Suprapubic skin (tissue), 4 donors: ENCODE results near the gene ALOX5AP. TPM values are rescaled to one million over a fixed set of nuclear protein-coding genes. Genes with fewer than 3 reads are reported as not detected.

Experiments
- DNase-seq, 2 donors: peaks; one replicate each; pipeline ENCODE4 v3.0.0-alpha.2; 2019; ENCODE audit warnings: low spot score in 2 of 2
- H3K27ac ChIP-seq: fragments of 200-600 bp; sonication (generic); one replicate; pipeline ENCODE4 v1.5.1; 2019
- H3K27me3 ChIP-seq: fragments of 200-600 bp; sonication (generic); one replicate; pipeline ENCODE4 v1.5.1; 2019
- H3K36me3 ChIP-seq: fragments of 200-600 bp; sonication (generic); one replicate; pipeline ENCODE4 v1.5.1; 2019
- H3K4me1 ChIP-seq: fragments of 200-600 bp; sonication (generic); one replicate; pipeline ENCODE4 v1.5.1; 2019
- H3K4me3 ChIP-seq: fragments of 200-600 bp; sonication (generic); one replicate; pipeline ENCODE4 v1.5.1; 2019; ENCODE audit warnings: mild to moderate bottlenecking
- H3K9me3 ChIP-seq: fragments of 200-600 bp; sonication (generic); one replicate; pipeline ENCODE4 v1.5.1; 2019
- EP300 ChIP-seq: sonication (generic); formaldehyde crosslinking; IDR thresholded peaks from one replicate; pipeline ENCODE4 v1.6.1; 2017; ENCODE audit warnings: antibody characterized with exemption
- POLR2A ChIP-seq, 2 donors: fragments of 450-650 bp; IDR thresholded peaks; one replicate each; pipeline ENCODE4 v1.6.1; 2017; ENCODE audit warnings: antibody characterized with exemption in 2 of 2, mild to moderate bottlenecking in 2 of 2, moderate library complexity in 2 of 2
- POLR2AphosphoS5 ChIP-seq, 3 donors: sonication (generic); formaldehyde crosslinking; IDR thresholded peaks; one replicate each; pipeline ENCODE4 v1.6.1; 2017; ENCODE audit warnings: antibody characterized with exemption in 3 of 3
- WGBS: methylation state at CpG from one replicate; pipeline ENCODE4 v1.1.5; 2018; 5-methylcytosine and 5-hydroxymethylcytosine counted together
- total RNA-seq, 4 donors: library from RNA; depleted of rRNA; stranded (reverse); fragments of >200 nt; gene quantifications; one replicate each; pipeline ENCODE4 v1.1.0, GENCODE V29; 2016
- TF ChIP-seq, protein P1 (sequence below), 2 donors: fragments of 200-600 bp in 1 of 2; fragments of 450-650 bp in 1 of 2; sonication (generic) in 1 of 2; IDR thresholded peaks; one replicate each; pipeline ENCODE4 v1.5.1; 2016 to 2019; ENCODE audit warnings: antibody characterized with exemption in 2 of 2, mild to moderate bottlenecking in 1 of 2, moderate library complexity in 1 of 2

ALOX5AP gene
- total RNA-seq, 4 donors from 2014 or later: 5.1 to 13.2 (median 6.7) TPM

DNA sequence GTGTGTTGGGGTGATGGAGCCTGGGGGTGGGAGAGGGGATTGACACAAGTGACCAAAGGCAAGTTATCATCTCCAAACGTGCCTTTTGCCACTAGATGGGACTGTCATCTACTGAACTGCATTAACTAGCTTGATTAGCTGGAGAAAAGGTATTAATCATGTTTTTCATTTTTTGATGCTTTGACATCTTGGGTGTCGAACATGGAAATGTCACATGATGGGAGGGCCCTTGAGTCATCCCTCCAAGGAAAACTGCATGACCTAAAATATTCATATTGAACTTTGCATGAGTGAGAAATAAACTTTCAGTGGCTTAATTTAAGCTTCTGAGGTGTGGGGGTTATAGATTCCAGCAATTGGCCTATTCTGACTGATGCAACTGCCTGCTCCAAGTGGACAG lies 73.3 kb downstream of the ALOX5AP start:
- Histone ChIP-seq H3K9me3 (no peaks in the 10 kb centered on the region), H3K4me3 (no peak overlapping the region), H3K36me3 (no peaks in the 10 kb centered on the region), H3K4me1 (peaks cover 29% of the 10 kb centered on the region), H3K27ac (no peak overlapping the region), H3K27me3 (no peaks in the 10 kb centered on the region)
- TF ChIP-seq POLR2A (IDR thresholded peaks at IDR 0.05): no peak
- TF ChIP-seq, protein P1, sequence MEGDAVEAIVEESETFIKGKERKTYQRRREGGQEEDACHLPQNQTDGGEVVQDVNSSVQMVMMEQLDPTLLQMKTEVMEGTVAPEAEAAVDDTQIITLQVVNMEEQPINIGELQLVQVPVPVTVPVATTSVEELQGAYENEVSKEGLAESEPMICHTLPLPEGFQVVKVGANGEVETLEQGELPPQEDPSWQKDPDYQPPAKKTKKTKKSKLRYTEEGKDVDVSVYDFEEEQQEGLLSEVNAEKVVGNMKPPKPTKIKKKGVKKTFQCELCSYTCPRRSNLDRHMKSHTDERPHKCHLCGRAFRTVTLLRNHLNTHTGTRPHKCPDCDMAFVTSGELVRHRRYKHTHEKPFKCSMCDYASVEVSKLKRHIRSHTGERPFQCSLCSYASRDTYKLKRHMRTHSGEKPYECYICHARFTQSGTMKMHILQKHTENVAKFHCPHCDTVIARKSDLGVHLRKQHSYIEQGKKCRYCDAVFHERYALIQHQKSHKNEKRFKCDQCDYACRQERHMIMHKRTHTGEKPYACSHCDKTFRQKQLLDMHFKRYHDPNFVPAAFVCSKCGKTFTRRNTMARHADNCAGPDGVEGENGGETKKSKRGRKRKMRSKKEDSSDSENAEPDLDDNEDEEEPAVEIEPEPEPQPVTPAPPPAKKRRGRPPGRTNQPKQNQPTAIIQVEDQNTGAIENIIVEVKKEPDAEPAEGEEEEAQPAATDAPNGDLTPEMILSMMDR (IDR thresholded peaks at IDR 0.05): no peak
- no peak for TF ChIP-seq POLR2AphosphoS5 (IDR thresholded peaks at IDR 0.05)
- TF ChIP-seq EP300: no peak
- 53% methylated on average over 2 of the region's 2 CpGs for WGBS
- no peak for DNase-seq

DNA sequence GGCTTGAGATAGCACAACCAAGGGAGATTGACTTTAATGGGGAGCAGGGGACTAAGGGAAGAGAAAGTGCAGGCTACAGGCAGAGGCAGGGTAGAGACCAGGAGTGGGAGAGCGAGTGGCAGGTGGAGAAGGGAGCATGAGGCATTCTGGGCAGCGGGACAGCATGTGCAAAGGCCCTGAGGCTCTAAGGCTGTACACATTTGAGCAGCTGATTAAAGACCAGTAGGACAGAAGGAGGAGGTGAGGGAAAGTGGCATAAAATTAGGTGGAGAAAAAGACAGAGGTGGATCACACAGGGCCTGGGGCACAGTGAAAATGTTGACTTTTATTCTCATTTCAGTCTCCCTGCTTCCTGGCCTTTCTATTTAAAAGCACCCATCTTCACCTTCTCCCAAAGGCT lies 74.4 kb downstream of the ALOX5AP start:
- Histone ChIP-seq H3K27me3 (no peaks in the 10 kb centered on the region), H3K36me3 (no peaks in the 10 kb centered on the region), H3K4me1 (peaks cover 28% of the 10 kb centered on the region), H3K27ac (no peak overlapping the region), H3K4me3 (no peak overlapping the region), H3K9me3 (no peaks in the 10 kb centered on the region)
- no peak for DNase-seq
- TF ChIP-seq POLR2A (IDR thresholded peaks at IDR 0.05) (no peak), EP300 (no peak), POLR2AphosphoS5 (IDR thresholded peaks at IDR 0.05) (no peak)
- TF ChIP-seq, protein P1 (IDR thresholded peaks at IDR 0.05): no peak
- 91% methylated on average over 2 of the region's 2 CpGs for WGBS

DNA sequence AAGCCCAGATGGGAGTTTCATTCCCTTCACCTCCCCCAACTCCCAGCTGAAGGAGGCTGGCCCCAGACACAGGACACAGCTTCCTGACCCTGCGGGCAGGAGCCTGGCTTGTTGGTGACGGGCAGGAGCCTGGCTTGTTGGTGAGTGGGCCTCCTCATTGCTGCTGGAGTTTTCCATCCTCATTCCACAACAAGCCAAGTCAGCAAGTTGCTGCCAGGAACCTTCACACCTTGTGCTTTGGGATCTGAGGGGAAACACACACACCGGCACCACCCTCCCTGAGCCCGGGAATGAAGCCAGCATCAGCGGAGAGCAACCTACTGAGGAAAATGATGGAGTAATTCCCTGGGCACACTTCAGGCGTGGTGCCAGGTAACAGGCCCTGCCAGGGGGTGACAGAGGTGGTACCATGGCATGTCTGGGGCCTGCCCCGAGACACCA lies 74.9 kb downstream of the ALOX5AP start:
- no peak for DNase-seq
- Histone ChIP-seq H3K27me3 (no peaks in the 10 kb centered on the region), H3K4me3 (no peak overlapping the region), H3K9me3 (no peaks in the 10 kb centered on the region), H3K4me1 (peaks cover 25% of the 10 kb centered on the region), H3K36me3 (no peaks in the 10 kb centered on the region), H3K27ac (no peak overlapping the region)
- TF ChIP-seq POLR2AphosphoS5 (IDR thresholded peaks at IDR 0.05) (no peak), POLR2A (IDR thresholded peaks at IDR 0.05) (no peak), EP300 (no peak)
- TF ChIP-seq, protein P1 (IDR thresholded peaks at IDR 0.05): no peak
- WGBS: 55% methylated on average over 7 of the region's 7 CpGs

DNA sequence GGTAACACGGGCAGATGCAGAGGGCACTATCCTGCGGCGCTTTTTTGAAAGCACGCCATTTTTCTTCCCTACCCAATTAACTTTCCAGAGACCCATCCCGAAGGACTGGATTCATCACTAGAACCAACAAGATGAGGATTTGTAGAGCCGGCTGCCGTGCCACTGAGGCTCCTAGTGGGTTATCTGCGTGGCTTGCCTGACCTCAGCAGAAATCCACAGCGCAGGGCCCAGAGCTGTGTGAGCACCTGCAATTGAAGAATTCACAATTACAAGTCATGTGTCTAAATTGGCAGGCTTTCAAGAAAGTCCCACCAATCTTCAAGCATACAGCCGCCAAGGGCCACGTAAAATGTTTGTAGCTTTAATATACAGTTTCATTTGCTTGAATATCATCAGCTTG lies 75.5 kb downstream of the ALOX5AP start:
- Histone ChIP-seq H3K27ac (no peak overlapping the region), H3K9me3 (no peaks in the 10 kb centered on the region), H3K36me3 (no peaks in the 10 kb centered on the region), H3K4me3 (no peak overlapping the region), H3K27me3 (no peaks in the 10 kb centered on the region), H3K4me1 (peaks cover 22% of the 10 kb centered on the region)
- no peak for TF ChIP-seq POLR2A (IDR thresholded peaks at IDR 0.05)
- TF ChIP-seq, protein P1 (IDR thresholded peaks at IDR 0.05): no peak
- no peak for TF ChIP-seq POLR2AphosphoS5 (IDR thresholded peaks at IDR 0.05)
- 68% methylated on average over 11 of the region's 11 CpGs for WGBS
- DNase-seq: no peak

Other genes starting within 250 kb of the ALOX5AP start
- gene USPL1, start 117.6 kb upstream of the ALOX5AP start, total RNA-seq: 10 to 100 TPM; 14.4 to 28.4 (median 21.8) TPM
- gene MEDAG, start 170.7 kb downstream of the ALOX5AP start, total RNA-seq: 10 to 100 TPM; 10.3 to 15.9 (median 14.8) TPM
- not detected for gene TEX26, start 197.1 kb downstream of the ALOX5AP start, total RNA-seq